ENCODE data around the gene MRPS15.
A peak's percentile ranks its signal among the peaks of the same experiment; 100 is the strongest.

MRPS15 gene

DNA sequence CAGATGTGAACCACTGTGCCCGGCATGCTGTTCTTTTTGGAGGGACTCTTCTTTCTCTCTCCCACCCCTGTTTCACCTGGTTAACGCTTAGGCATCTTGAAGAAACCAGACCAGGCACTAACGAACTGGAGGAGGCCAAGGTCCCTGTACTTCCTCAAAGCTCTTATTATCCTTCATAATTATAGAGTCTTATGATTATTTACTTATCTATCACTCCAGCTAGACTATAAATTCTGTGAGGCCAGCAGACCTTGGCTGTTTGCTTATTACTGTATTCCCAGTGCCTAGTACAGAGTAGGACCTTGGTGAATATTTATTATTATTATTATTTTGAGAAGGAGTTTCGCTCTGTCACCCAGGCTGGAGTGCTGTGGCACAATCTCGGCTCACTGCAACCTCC lies 12.8 kb upstream of the MRPS15 start:
- H3K27me3 ChIP-seq (ENCODE audit: control insufficient read depth in 3 of 3, insufficient read depth in 3 of 3, low read depth in 1 of 3, low read length in 3 of 3), result peaks cover 0 to 14% (median 0%) of the 10 kb centered on the region in 3 experiments
- H3K79me1 ChIP-seq (ENCODE audit: low read depth, low read length), result no peaks in the 10 kb centered on the region

DNA sequence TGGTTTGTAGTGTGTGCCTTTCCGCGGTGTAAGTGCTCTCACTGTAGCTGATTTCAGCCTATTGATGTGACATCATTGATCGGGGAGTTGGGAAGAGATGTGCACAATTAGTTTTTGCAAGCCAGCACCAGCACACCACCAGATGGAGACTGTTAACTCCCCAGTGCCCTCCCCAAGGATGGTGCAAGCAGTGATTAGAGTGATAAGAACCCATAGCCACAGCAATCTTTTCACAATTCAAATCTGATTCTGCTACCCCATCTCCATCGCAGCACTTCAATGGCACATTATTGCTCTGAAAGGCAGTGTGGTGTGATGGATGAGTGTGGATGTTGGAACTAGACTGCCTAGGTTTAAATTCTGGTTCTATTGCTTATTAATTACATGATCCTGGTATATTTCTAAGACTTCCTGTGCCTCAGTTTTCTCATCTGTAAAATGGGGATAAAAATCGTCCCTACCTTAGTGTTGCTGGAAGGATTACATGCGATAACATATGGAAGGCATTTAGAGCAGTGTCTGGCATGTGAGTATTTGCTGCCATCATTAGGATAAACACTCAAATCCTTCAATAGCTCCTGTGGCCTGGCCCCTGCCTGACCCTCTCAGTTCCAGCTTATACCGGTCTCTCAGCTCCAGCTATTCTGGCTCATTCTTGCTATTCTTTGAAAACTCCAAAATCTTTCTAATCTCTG lies 11.9 kb upstream of the MRPS15 start:
- no peak overlapping the region for H3K4me3 ChIP-seq (ENCODE audit: low read length in 2 of 2)
- no peak overlapping the region for H3K23ac ChIP-seq (ENCODE audit: low read depth, low read length, poor library complexity)
- no peaks in the 10 kb centered on the region for H3K36me3 ChIP-seq (replicated peaks in 1 of 2; ENCODE audit: control insufficient read depth in 2 of 2, insufficient read depth in 2 of 2, low read length in 2 of 2)
- H3K4ac ChIP-seq (ENCODE audit: low read length), result no peak overlapping the region
- no peak overlapping the region for H3K27ac ChIP-seq (replicated peaks; ENCODE audit: low read length)
- no CpG with 5 or more reads among the region's 7 CpGs for WGBS, 2 donors (ENCODE audit: extremely low coverage in 2 of 2, insufficient read length in 2 of 2, insufficient replicate concordance in 1 of 2)
- H4K91ac ChIP-seq (ENCODE audit: low read depth, low read length, poor library complexity), result no peak overlapping the region
- no peak overlapping the region for H3K18ac ChIP-seq (ENCODE audit: low read length)
- H3K14ac ChIP-seq (ENCODE audit: low read length), result no peak overlapping the region
- no peak overlapping the region for H2BK15ac ChIP-seq (ENCODE audit: low read length)
- no peak overlapping the region for H2BK120ac ChIP-seq (ENCODE audit: low read depth, low read length)
- no peak overlapping the region for H3K4me2 ChIP-seq (ENCODE audit: insufficient read depth, low read length, poor library complexity, severe bottlenecking)
- H2AK5ac ChIP-seq (ENCODE audit: low read depth, low read length), result no peak overlapping the region
- no peak overlapping the region for H4K8ac ChIP-seq (ENCODE audit: low read depth, low read length)
- H3K9me3 ChIP-seq (replicated peaks in 1 of 2; ENCODE audit: control insufficient read depth in 2 of 2, insufficient read depth in 1 of 2, low read depth in 1 of 2, low read length in 2 of 2), result no peaks in the 10 kb centered on the region
- H3K79me1 ChIP-seq (ENCODE audit: low read depth, low read length), result no peaks in the 10 kb centered on the region
- DNase-seq (ENCODE audit: low spot score), result no peak
- no peak overlapping the region for H3K9ac ChIP-seq (ENCODE audit: low read depth, low read length, poor library complexity)
- H3K4me1 ChIP-seq (ENCODE audit: control insufficient read depth in 2 of 2, insufficient read depth in 1 of 2, low read depth in 1 of 2, low read length in 2 of 2), result peaks cover 5 to 11% of the 10 kb centered on the region in 2 donors
- H2AFZ ChIP-seq (ENCODE audit: low read length), result peak overlapping the region; percentile 64
- no peak overlapping the region for H2BK12ac ChIP-seq (ENCODE audit: low read length)
- H3K27me3 ChIP-seq (ENCODE audit: control insufficient read depth in 3 of 3, insufficient read depth in 3 of 3, low read depth in 1 of 3, low read length in 3 of 3), result peaks cover 0 to 13% (median 0%) of the 10 kb centered on the region in 3 experiments
- no peak overlapping the region for H2BK5ac ChIP-seq (ENCODE audit: low read length)

More for the DNA sequence above, 12.8 kb upstream of the MRPS15 start:
- no peak overlapping the region for H3K18ac ChIP-seq (ENCODE audit: low read length)
- H3K36me3 ChIP-seq (replicated peaks in 1 of 2; ENCODE audit: control insufficient read depth in 2 of 2, insufficient read depth in 2 of 2, low read length in 2 of 2), result no peaks in the 10 kb centered on the region
- H2AK5ac ChIP-seq (ENCODE audit: low read depth, low read length), result no peak overlapping the region
- peaks cover 4 to 6% of the 10 kb centered on the region in 2 donors for H3K4me1 ChIP-seq (ENCODE audit: control insufficient read depth in 2 of 2, insufficient read depth in 1 of 2, low read depth in 1 of 2, low read length in 2 of 2)
- no peak for DNase-seq (ENCODE audit: low spot score)
- H2BK5ac ChIP-seq (ENCODE audit: low read length), result no peak overlapping the region
- no peak overlapping the region for H2BK120ac ChIP-seq (ENCODE audit: low read depth, low read length)
- no peak overlapping the region for H3K14ac ChIP-seq (ENCODE audit: low read length)
- H3K4ac ChIP-seq (ENCODE audit: low read length), result no peak overlapping the region
- no CpG with 5 or more reads among the region's 5 CpGs for WGBS, 2 donors (ENCODE audit: extremely low coverage in 2 of 2, insufficient read length in 2 of 2, insufficient replicate concordance in 1 of 2)
- no peak overlapping the region for H3K9ac ChIP-seq (ENCODE audit: low read depth, low read length, poor library complexity)
- H3K23ac ChIP-seq (ENCODE audit: low read depth, low read length, poor library complexity), result no peak overlapping the region
- no peak overlapping the region for H4K8ac ChIP-seq (ENCODE audit: low read depth, low read length)
- no peak overlapping the region for H3K4me3 ChIP-seq (ENCODE audit: low read length in 2 of 2)
- H3K27ac ChIP-seq (replicated peaks; ENCODE audit: low read length), result no peak overlapping the region
- no peak overlapping the region for H4K91ac ChIP-seq (ENCODE audit: low read depth, low read length, poor library complexity)
- H3K4me2 ChIP-seq (ENCODE audit: insufficient read depth, low read length, poor library complexity, severe bottlenecking), result no peak overlapping the region
- no peaks in the 10 kb centered on the region for H3K9me3 ChIP-seq (replicated peaks in 1 of 2; ENCODE audit: control insufficient read depth in 2 of 2, insufficient read depth in 1 of 2, low read depth in 1 of 2, low read length in 2 of 2)
- no peak overlapping the region for H2AFZ ChIP-seq (ENCODE audit: low read length)
- no peak overlapping the region for H2BK15ac ChIP-seq (ENCODE audit: low read length)
- no peak overlapping the region for H2BK12ac ChIP-seq (ENCODE audit: low read length)

DNA sequence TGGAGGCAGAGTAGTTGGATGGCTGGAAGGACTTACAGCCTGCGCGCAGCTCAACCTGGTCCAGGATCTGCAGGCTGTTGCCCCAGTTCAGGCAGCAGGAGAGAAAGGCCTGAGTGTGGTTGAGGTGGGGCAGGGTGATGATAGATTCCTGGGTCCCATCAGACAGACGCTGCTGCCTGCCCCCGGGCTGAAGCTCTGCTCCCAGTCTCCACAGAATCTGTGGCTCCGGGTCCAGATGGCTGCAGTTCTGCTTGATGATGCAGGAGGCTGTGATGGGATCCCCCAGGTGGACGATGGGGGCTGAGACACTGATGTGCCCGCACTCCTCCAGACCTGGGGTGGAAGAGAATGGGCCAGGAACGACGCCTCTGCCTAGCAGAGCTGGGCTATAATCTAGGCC lies 11.2 kb upstream of the MRPS15 start:
- Histone ChIP-seq H3K23ac (ENCODE audit: low read depth, low read length, poor library complexity) (no peak overlapping the region), H3K79me1 (ENCODE audit: low read depth, low read length) (no peaks in the 10 kb centered on the region), H3K27ac (replicated peaks; ENCODE audit: low read length) (no peak overlapping the region), H2BK12ac (ENCODE audit: low read length) (no peak overlapping the region), H3K36me3 (replicated peaks in 1 of 2; ENCODE audit: control insufficient read depth in 2 of 2, insufficient read depth in 2 of 2, low read length in 2 of 2) (no peaks in the 10 kb centered on the region), H3K9ac (ENCODE audit: low read depth, low read length, poor library complexity) (no peak overlapping the region), H2BK5ac (ENCODE audit: low read length) (no peak overlapping the region), H3K18ac (ENCODE audit: low read length) (peak overlapping the region; percentile 2), H2AK5ac (ENCODE audit: low read depth, low read length) (peak overlapping the region; percentile 49), H2BK120ac (ENCODE audit: low read depth, low read length) (peak overlapping the region; percentile 35), H3K4ac (ENCODE audit: low read length) (no peak overlapping the region), H3K4me2 (ENCODE audit: insufficient read depth, low read length, poor library complexity, severe bottlenecking) (no peak overlapping the region), H3K9me3 (replicated peaks in 1 of 2; ENCODE audit: control insufficient read depth in 2 of 2, insufficient read depth in 1 of 2, low read depth in 1 of 2, low read length in 2 of 2) (no peaks in the 10 kb centered on the region), H2AFZ (ENCODE audit: low read length) (peak overlapping the region; percentile 64), H3K4me1 (ENCODE audit: control insufficient read depth in 2 of 2, insufficient read depth in 1 of 2, low read depth in 1 of 2, low read length in 2 of 2) (peaks cover 5 to 11% of the 10 kb centered on the region in 2 donors), H2BK15ac (ENCODE audit: low read length) (no peak overlapping the region), H3K4me3 (ENCODE audit: low read length in 2 of 2) (no peak overlapping the region), H4K91ac (ENCODE audit: low read depth, low read length, poor library complexity) (no peak overlapping the region), H3K27me3 (ENCODE audit: control insufficient read depth in 3 of 3, insufficient read depth in 3 of 3, low read depth in 1 of 3, low read length in 3 of 3) (peaks cover 0 to 6% (median 0%) of the 10 kb centered on the region in 3 experiments), H3K14ac (ENCODE audit: low read length) (no peak overlapping the region), H4K8ac (ENCODE audit: low read depth, low read length) (no peak overlapping the region)
- no CpG with 5 or more reads among the region's 9 CpGs for WGBS, 2 donors (ENCODE audit: extremely low coverage in 2 of 2, insufficient read length in 2 of 2, insufficient replicate concordance in 1 of 2)
- no peak for DNase-seq (ENCODE audit: low spot score)

DNA sequence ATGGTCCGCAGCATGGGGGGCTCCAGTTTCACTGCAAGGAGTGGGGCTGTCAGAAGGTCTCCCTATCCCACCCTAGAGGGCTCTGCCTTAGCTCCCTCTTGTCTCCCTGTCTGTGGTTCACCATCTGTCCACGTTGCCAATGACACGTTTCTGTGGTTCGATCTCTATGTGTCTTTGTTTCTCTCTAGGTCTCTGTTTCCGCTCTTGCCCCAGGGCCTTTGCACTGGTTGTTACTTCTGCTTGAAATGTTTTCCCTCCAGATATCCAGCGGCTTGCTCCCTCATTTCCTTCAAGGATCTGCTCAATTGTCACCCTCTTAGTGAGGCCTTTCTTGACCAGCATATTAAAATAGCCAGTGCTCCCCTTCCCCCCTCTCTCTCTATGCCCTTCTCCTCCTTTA lies 8.5 kb upstream of the MRPS15 start:
- Histone ChIP-seq H3K27ac (replicated peaks; ENCODE audit: low read length) (no peak overlapping the region), H2BK15ac (ENCODE audit: low read length) (peak overlapping the region; percentile 51), H3K27me3 (ENCODE audit: control insufficient read depth in 3 of 3, insufficient read depth in 3 of 3, low read depth in 1 of 3, low read length in 3 of 3) (no peaks in the 10 kb centered on the region), H2BK5ac (ENCODE audit: low read length) (no peak overlapping the region), H2BK12ac (ENCODE audit: low read length) (peak overlapping the region; percentile 92), H3K9ac (ENCODE audit: low read depth, low read length, poor library complexity) (no peak overlapping the region), H3K79me1 (ENCODE audit: low read depth, low read length) (no peaks in the 10 kb centered on the region), H3K9me3 (replicated peaks in 1 of 2; ENCODE audit: control insufficient read depth in 2 of 2, insufficient read depth in 1 of 2, low read depth in 1 of 2, low read length in 2 of 2) (no peaks in the 10 kb centered on the region), H3K18ac (ENCODE audit: low read length) (peak overlapping the region; percentile 68), H3K36me3 (replicated peaks in 1 of 2; ENCODE audit: control insufficient read depth in 2 of 2, insufficient read depth in 2 of 2, low read length in 2 of 2) (no peaks in the 10 kb centered on the region), H2AK5ac (ENCODE audit: low read depth, low read length) (peak overlapping the region; percentile 48), H2BK120ac (ENCODE audit: low read depth, low read length) (peak overlapping the region; percentile 35), H4K91ac (ENCODE audit: low read depth, low read length, poor library complexity) (peak overlapping the region; percentile 87), H3K4me3 (ENCODE audit: low read length in 2 of 2) (no peak overlapping the region), H3K14ac (ENCODE audit: low read length) (no peak overlapping the region), H3K4me1 (ENCODE audit: control insufficient read depth in 2 of 2, insufficient read depth in 1 of 2, low read depth in 1 of 2, low read length in 2 of 2) (peaks cover 5 to 11% of the 10 kb centered on the region in 2 donors), H2AFZ (ENCODE audit: low read length) (no peak overlapping the region), H4K8ac (ENCODE audit: low read depth, low read length) (no peak overlapping the region), H3K23ac (ENCODE audit: low read depth, low read length, poor library complexity) (peak overlapping the region; percentile 34), H3K4ac (ENCODE audit: low read length) (no peak overlapping the region), H3K4me2 (ENCODE audit: insufficient read depth, low read length, poor library complexity, severe bottlenecking) (no peak overlapping the region)
- WGBS, 2 donors (ENCODE audit: extremely low coverage in 2 of 2, insufficient read length in 2 of 2, insufficient replicate concordance in 1 of 2), result no CpG with 5 or more reads among the region's 6 CpGs
- DNase-seq (ENCODE audit: low spot score), result no peak

Measured in neuronal stem cell (in vitro differentiated cells).